Liver (tissue), 9 donors: Measurements from ENCODE around the gene DLAT. TPM values are rescaled to one million over a fixed set of nuclear protein-coding genes. Genes with fewer than 3 reads are reported as not detected.
"Not testable (repeated sequence)": the region's sequence is repeated elsewhere in the genome, so short reads cannot be mapped to it uniquely, and the experiment has no call there.

ENCODE experiments used
- DNase-seq: peaks from one replicate; pipeline ENCODE4 v3.0.0-alpha.2; 2017; ENCODE audit warnings: low spot score
- H3K27ac ChIP-seq, 2 donors: one replicate each; pipeline ENCODE4 v1.7.0; 2013; ENCODE audit warnings: inconsistent platforms in 2 of 2, low read length in 2 of 2, control low read depth in 1 of 2, low read depth in 1 of 2, mild to moderate bottlenecking in 1 of 2
- H3K27me3 ChIP-seq, 4 donors: one replicate each; pipeline versions ENCODE4 v1.6.1 to v1.7.0; 2013; ENCODE audit warnings: low read length in 3 of 4, inconsistent platforms in 1 of 4, mild to moderate bottlenecking in 1 of 4, moderate library complexity in 1 of 4; ENCODE audit not compliant: control insufficient read depth in 4 of 4, insufficient read depth in 4 of 4
- H3K36me3 ChIP-seq, 4 donors: one replicate each; pipeline versions ENCODE4 v1.6.1 to v1.7.0; 2013; ENCODE audit warnings: low read length in 3 of 4, mild to moderate bottlenecking in 3 of 4, low read depth in 1 of 4, moderate library complexity in 1 of 4; ENCODE audit not compliant: control insufficient read depth in 4 of 4, insufficient read depth in 3 of 4
- H3K4me1 ChIP-seq, 4 donors: one replicate each; pipeline versions ENCODE4 v1.6.1 to v1.7.0; 2013; ENCODE audit warnings: low read length in 3 of 4, mild to moderate bottlenecking in 3 of 4, moderate library complexity in 1 of 4; ENCODE audit not compliant: control insufficient read depth in 4 of 4, insufficient read depth in 4 of 4
- H3K4me3 ChIP-seq, 3 donors: one replicate each; pipeline versions ENCODE4 v1.6.1 to v1.7.0; 2013; ENCODE audit warnings: low read length in 3 of 3, control low read depth in 1 of 3, low read depth in 1 of 3, mild to moderate bottlenecking in 1 of 3
- H3K9ac ChIP-seq, 2 donors: one replicate each; pipeline ENCODE4 v1.7.0; 2013; ENCODE audit warnings: low read length in 2 of 2, mild to moderate bottlenecking in 2 of 2, moderate library complexity in 2 of 2, control low read depth in 1 of 2, low read depth in 1 of 2
- H3K9me3 ChIP-seq, 4 donors: one replicate each; pipeline versions ENCODE4 v1.6.1 to v1.7.0; 2013; ENCODE audit warnings: low read length in 3 of 4; ENCODE audit not compliant: control insufficient read depth in 4 of 4
- CTCF ChIP-seq: fragments of 150-350 bp; IDR thresholded peaks from 2 replicates; pipeline ENCODE4 v1.5.1; 2017; ENCODE audit warnings: improper control_type of control experiment, low read depth, low read length; ENCODE audit not compliant: missing input control
- EGR1 ChIP-seq, 2 donors: IDR thresholded peaks; 2 replicates each; pipeline ENCODE4 v1.6.1; 2016 to 2018; ENCODE audit warnings: antibody characterized with exemption in 2 of 2, low read depth in 2 of 2
- GABPA ChIP-seq, 2 donors: IDR thresholded peaks in 1 of 2; conservative IDR thresholded peaks in 1 of 2; 2 replicates each; pipeline ENCODE4 v1.6.1; 2016; ENCODE audit warnings: antibody characterized with exemption in 2 of 2, mild to moderate bottlenecking in 1 of 2, moderate library complexity in 1 of 2
- HNF4A ChIP-seq, 2 donors: conservative IDR thresholded peaks; 2 replicates each; pipeline ENCODE4 v1.6.1; 2016; ENCODE audit warnings: antibody characterized with exemption in 2 of 2, mild to moderate bottlenecking in 2 of 2
- HNF4G ChIP-seq: IDR thresholded peaks from 2 replicates; pipeline ENCODE4 v1.6.1; 2016; ENCODE audit warnings: antibody characterized with exemption
- JUND ChIP-seq, 2 donors: IDR thresholded peaks; 2 replicates each; pipeline ENCODE4 v1.6.1; 2016; ENCODE audit warnings: antibody characterized with exemption in 2 of 2
- REST ChIP-seq: IDR thresholded peaks from 2 replicates; pipeline ENCODE4 v1.6.1; 2016; ENCODE audit warnings: antibody characterized with exemption, mild to moderate bottlenecking
- RXRA ChIP-seq, 2 donors: IDR thresholded peaks; 2 replicates each; pipeline ENCODE4 v1.6.1; 2017 to 2018; ENCODE audit warnings: antibody characterized with exemption in 2 of 2, mild to moderate bottlenecking in 1 of 2
- TAF1 ChIP-seq: conservative IDR thresholded peaks from 2 replicates; pipeline ENCODE4 v1.6.1; 2016; ENCODE audit warnings: antibody characterized with exemption, mild to moderate bottlenecking
- YY1 ChIP-seq: IDR thresholded peaks from 2 replicates; pipeline ENCODE4 v1.6.1; 2016; ENCODE audit warnings: antibody characterized with exemption, mild to moderate bottlenecking
- WGBS: extraction: QIAGEN DNeasy Blood & Tissue Kit; methylation state at CpG from one replicate; pipeline ENCODE4 v1.1.7; 2013; 5-methylcytosine and 5-hydroxymethylcytosine counted together
- polyA plus RNA-seq, 2 donors: library from polyadenylated mRNA; stranded (reverse) in 1 of 2; unstranded in 1 of 2; fragments of 200-250 nt in 1 of 2; fragments of >200 nt in 1 of 2; fragmentation: Nextera tagmentation in 1 of 2; extraction: Ambion mirVana in 1 of 2; gene quantifications; one replicate each; pipeline versions ENCODE4 v1.2.1 to v1.2.3, GENCODE V29; 2013 to 2015
- total RNA-seq, 2 donors: library from RNA; depleted of rRNA; stranded (reverse); fragments of >200 nt; gene quantifications; one replicate each; pipeline ENCODE4 v1.2.3, GENCODE V29; 2014
- TF ChIP-seq, protein P1 (sequence below): IDR thresholded peaks from 2 replicates; pipeline ENCODE4 v1.6.1; 2016; ENCODE audit warnings: antibody characterized with exemption
- TF ChIP-seq, protein P2 (sequence below): IDR thresholded peaks from 2 replicates; pipeline ENCODE4 v1.6.1; 2016; ENCODE audit warnings: antibody characterized with exemption
- donor health status: healthy.
- donor health status: healthy.
- donor health status: healthy.
- donor health status: healthy.
- donor health status: healthy.

Gene DLAT
- total and polyA plus RNA-seq, 4 donors, result 8.8 to 16.3 (median 13.2) TPM

GRCh38 chr11:112044961-112045360 lies 19.8 kb downstream of the DLAT start:
- Histone ChIP-seq H3K4me3 (no peak overlapping the region), H3K27ac (no peak overlapping the region), H3K36me3 (peaks cover 1 to 38% (median 26%) of the 10 kb centered on the region in 4 donors), H3K9ac (no peak overlapping the region), H3K27me3 (no peaks in the 10 kb centered on the region), H3K4me1 (no peaks in the 10 kb centered on the region), H3K9me3 (no peaks in the 10 kb centered on the region)
- TF ChIP-seq JUND (IDR thresholded peaks at IDR 0.05), result no peak
- no peak for TF ChIP-seq CTCF
- TF ChIP-seq, protein P1, sequence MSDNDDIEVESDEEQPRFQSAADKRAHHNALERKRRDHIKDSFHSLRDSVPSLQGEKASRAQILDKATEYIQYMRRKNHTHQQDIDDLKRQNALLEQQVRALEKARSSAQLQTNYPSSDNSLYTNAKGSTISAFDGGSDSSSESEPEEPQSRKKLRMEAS, result no peak
- TF ChIP-seq RXRA (IDR thresholded peaks at IDR 0.05), result no peak
- TF ChIP-seq YY1, result no peak
- TF ChIP-seq HNF4A (conservative IDR thresholded peaks at IDR 0.05), result no peak
- no peak for TF ChIP-seq HNF4G
- TF ChIP-seq REST, result no peak
- TF ChIP-seq, protein P2, sequence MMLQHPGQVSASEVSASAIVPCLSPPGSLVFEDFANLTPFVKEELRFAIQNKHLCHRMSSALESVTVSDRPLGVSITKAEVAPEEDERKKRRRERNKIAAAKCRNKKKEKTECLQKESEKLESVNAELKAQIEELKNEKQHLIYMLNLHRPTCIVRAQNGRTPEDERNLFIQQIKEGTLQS, result no peak
- TF ChIP-seq GABPA (IDR thresholded peaks at IDR 0.05 in 1 of 2, conservative IDR thresholded peaks at IDR 0.05 in 1 of 2), result no peak
- TF ChIP-seq EGR1 (IDR thresholded peaks at IDR 0.05; ENCODE audit: low read depth in 2 of 2), result no peak
- TF ChIP-seq TAF1, result no peak
- DNase-seq, result no peak
- WGBS, result 96% methylated on average over 4 of the region's 4 CpGs

- WGBS, result over 99% methylated on average over 2 of the region's 2 CpGs
- H3K4me3 ChIP-seq, H3K27ac ChIP-seq, H3K27me3 ChIP-seq, H3K4me1 ChIP-seq, H3K9ac ChIP-seq, H3K9me3 ChIP-seq, DNase-seq: not testable (repeated sequence)
- peaks cover 1 to 40% (median 36%) of the 10 kb centered on the region in 4 donors for H3K36me3 ChIP-seq
Measured at GRCh38 chr11:112046647-112047046, 21.4 kb downstream of the DLAT start.

- H3K27me3 ChIP-seq, H3K9me3 ChIP-seq, H3K27ac ChIP-seq, DNase-seq, H3K9ac ChIP-seq, H3K4me1 ChIP-seq, H3K4me3 ChIP-seq: not testable (repeated sequence)
- peaks cover 5 to 50% (median 47%) of the 10 kb centered on the region in 4 donors for H3K36me3 ChIP-seq
- 98% methylated on average over 3 of the region's 3 CpGs for WGBS
Measured at GRCh38 chr11:112048256-112048655, 23.0 kb downstream of the DLAT start.
